OCI-M2 (cell line): ENCODE measurements around the gene AGAP1.

Experiments
- DNase-seq: peaks from one replicate; lab custom pipeline; 2025; ENCODE audit not compliant: unreplicated experiment; lab: John Stamatoyannopoulos, UW

AGAP1 gene

DNA sequence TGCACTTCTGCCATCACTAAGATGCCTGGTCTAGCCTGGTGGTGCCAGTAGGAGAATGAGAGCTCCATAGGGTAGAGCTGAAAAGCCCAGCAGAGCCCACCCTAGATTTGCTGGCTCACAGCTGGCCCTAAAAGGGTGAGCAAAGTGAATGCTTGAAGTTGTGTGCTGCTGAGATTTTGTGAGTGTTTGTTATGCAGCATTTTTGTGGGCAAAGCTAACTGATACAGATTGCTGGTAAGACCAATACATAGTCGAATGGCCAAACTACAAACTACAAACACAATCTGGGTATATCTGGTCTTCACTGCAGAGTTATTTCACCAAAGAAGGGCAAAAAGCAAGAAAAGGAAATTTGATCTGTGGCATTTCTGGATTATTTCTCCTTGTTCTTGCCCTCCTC lies 7.1 kb upstream of the AGAP1 start:
- no peak for DNase-seq

DNA sequence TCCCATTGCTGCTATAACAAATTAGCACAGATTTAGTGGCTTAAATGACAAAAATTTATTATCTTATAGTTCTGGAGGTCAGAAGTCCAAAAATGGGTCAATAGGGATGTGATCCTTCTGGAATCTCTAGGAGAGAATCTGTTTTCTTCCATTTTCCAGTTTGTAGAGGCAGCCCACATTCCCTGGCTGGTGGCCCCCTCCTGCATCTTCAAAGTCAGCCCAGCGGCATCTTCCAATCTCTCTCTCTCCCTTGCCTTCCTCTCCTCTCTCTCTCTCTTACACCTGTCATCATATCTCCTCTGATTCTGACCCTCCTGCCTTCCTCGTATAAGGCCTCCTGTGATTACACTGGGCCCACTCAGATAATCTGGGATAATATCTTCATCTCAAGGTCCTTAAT lies 3.9 kb upstream of the AGAP1 start:
- no peak for DNase-seq

DNA sequence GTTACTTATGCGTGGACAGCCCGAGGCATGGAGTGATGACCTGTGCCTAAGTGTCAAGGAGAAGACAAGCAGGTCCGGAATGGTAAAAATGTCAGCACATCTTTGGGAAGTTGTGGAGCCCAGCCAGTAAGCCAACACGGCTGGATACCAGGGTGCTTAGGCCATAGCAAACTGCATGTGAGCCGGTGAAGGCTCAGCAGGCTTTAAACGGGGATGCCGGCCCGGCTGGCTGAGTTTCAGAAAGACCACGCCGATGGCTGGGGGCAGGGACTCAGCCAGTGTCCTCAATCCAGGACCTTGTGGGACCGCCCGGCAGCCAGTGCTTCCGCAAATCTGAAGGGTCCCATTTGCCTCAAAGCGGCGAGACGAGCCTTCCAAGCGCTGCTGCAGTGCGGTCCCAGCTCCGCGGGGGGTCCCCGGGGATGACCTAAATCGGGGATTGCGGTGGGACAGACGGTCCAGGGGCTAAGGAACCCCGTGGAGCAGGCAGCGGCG lies 946 bp upstream of the AGAP1 start:
- DNase-seq, result no peak

DNA sequence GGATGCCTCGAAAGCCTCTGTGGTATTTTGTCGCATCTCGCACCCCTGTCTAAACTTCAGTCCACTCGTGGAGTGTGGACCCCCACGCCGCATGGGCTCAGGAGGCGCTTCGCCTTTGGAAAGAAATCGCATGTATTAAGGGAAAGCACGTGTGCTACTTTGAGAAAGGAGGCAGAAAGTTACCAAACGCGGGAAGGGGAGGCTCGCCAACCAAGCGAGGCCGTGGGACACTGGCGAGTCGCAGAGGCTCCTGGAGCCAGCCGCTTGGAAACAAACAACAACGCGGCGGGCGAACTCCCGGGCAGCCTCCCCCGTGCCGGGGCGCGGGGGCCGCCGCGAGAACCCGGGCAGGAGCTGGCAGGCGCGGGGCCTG lies 455 bp upstream of the AGAP1 start:
- DNase-seq, result no peak

- no peak for DNase-seq
Observed at GRCh38 chr2:235494716-235495372, 1.0 kb downstream of the AGAP1 start.

DNA sequence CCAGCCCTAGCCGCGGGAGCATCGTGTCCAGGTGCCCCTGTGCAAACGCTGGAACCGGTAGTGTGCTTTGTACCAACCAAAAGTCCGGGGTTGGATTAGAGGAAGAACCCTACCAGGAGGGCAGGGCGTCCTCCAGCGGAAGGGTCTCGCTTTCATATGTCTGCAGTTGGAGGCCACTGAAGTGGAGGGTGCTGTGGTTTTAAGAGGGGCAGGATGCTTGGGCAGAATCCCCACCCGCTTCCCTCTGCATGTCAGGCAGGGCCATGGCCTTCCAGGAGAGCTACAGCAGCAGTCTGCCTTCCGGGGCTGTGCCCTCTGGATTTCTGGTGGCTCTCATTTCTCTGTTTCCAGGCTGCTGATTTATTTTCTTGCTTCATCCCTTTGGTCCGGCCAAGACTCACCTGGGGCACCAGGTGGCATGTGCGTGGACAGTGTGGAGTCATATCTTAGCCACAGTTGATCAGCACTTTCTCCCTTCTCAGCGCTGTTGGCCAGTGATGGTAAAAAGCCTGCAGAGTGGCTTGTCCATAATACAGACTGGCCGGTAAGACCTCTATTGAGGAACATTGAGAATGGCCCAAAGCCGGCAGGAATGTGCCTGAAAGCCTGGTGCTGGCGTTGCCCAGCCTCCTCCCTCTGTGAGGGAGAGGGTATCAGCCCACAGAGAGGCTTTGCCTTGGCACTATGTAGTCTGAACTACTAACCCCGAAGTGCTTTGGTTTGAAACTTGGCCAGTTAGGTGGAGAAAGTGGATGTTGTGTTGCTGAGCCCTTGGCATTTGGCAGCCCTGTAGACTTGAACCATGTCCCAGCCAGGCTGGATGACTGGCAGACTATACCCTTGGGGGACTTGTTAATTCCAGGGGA lies 1.8 kb downstream of the AGAP1 start:
- no peak for DNase-seq

- no peak for DNase-seq
Observed at GRCh38 chr2:235496239-235496621, 2.4 kb downstream of the AGAP1 start.

GRCh38 chr2:235497096-235497495 lies 3.3 kb downstream of the AGAP1 start:
- DNase-seq, result no peak

GRCh38 chr2:235498541-235498940 lies 4.7 kb downstream of the AGAP1 start:
- no peak for DNase-seq

DNA sequence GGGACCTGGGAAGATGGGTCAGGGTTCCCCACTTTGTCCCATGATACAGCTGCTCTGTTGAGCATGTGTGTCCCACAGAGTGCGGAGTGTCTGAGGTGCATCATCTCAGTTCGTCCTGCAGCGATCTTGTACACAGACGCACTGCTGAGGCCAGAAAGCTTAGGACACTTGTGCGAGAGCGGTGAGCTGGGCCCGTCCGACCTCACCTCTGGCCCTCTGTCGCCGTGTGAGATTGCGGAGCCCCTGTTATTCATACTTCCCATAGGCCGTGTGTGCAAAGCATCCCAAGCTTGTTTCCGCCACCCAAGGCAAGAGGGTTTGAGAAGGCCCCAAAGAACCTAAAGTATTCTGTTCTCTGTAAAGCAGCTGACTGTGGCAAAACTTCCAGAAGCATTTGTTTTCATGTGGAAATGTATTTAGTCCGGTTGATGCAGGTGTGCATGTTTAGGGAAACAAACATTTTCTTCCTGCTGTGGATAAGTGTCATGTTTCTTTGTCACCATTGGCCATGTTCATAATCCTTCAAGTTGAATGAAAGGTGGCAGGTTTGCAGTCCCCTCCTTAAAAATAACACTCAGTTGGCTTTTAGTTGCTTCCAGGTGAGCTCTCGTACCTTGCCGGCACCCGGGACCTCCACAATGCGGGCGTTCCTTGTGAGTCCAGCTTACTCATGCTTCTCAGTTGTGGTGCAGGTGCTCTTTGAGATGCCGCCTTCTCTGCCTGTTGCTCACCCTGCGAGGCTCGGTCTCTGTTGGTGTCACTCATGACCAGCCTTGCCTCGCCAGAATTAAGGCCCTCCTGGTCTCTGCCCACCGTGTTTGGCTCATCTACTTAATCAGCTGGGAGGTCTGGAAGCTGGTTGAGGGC lies 5.3 kb downstream of the AGAP1 start:
- no peak for DNase-seq

DNA sequence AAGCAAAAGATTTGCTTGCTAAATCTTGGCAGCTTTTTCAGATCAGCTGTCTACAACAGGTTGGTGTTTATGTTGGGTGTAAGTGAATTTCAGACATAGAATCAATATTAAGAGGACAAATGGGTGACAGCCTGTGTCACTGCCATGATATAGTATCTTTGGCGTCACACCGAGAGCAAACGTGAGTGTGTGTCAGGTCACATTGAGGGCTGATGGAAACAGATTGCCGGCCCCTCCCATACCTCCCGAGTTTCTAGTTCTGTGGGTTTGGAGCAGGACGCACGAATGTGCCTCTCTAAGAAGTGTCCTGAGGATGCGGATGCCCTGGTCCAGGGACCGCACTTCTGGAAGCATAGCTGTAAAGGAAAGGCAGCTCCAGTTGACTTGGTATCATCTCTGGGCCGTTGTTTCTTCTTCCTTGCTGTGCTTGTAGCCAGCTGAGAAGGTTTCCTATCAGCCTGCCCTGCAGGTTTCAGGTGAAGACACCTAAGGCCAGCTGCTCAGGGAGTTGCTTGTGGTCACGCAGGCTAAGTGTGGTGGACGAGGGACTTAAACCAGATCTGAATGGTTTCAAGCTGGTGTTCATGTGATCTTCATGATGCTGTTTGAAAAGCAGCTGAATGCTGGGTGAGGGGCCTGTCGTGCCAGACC lies 6.4 kb downstream of the AGAP1 start:
- no peak for DNase-seq

- no peak for DNase-seq
Observed at GRCh38 chr2:235500761-235501672, 7.2 kb downstream of the AGAP1 start.

GRCh38 chr2:235501673-235502031 lies 7.8 kb downstream of the AGAP1 start:
- DNase-seq, result no peak

- DNase-seq, result no peak
Observed at GRCh38 chr2:235502336-235502735, 8.5 kb downstream of the AGAP1 start.

GRCh38 chr2:235504441-235505180 lies 10.8 kb downstream of the AGAP1 start:
- DNase-seq, result no peak

DNA sequence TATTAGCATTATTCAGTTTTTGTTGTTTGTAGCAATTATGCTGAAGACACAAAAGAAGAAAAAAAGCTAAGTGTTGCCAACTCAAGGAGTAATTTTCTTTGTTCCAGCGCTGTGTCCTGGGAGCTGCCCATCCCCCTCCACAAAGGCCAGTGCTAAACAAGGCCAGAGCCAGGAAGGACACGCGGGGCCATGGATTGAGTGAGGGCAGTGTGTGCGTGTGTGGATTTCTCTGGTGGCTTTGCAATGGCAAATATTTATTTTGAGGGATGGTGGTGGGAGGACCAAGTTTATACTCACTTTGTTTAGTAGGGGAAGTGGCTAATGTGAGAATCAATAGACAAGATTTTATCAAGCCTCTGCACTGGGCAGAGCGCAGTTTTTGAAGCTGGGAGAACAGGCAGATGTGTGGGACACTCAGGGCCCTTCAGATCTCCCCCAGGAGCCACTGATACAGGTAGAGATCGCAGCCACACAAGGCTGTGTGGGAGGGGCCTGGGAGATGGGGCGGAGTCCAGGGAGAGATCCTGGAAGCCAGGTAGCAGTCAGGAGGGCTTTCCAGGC lies 11.4 kb downstream of the AGAP1 start:
- DNase-seq, result no peak

DNA sequence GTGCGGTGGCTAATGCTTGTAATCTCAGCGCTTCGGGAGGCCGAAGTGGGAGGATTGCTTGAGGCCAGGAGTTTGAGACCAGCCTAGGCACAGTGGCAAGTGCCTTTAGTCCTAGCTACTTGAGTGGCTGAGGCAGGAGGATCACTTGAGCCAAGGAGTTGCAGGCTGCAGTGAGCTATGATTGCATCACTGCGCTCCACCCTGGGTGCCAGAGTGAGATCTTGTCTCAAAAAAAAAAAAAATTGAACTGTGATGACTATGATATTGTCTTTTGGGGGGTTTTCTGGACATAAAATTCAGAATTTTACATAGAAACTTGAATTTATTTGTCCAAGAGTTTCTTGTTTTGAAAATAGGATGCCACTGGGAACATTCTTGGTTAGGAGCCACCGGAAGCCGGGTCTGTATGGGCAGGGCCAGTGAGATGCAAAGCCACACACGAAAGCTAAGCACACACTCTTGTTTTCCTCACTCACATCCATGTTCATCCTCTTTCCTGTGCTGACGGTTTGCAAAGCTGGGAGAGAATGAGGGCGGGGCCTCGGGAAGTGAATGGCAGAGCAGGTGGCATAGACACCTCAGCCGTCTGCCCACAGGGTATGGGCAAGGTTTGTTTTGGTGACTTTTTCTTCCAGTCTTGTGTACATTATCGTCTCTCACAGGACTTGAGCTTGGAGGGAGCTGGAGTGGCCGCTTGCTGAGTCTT lies 12.6 kb downstream of the AGAP1 start:
- no peak for DNase-seq

DNA sequence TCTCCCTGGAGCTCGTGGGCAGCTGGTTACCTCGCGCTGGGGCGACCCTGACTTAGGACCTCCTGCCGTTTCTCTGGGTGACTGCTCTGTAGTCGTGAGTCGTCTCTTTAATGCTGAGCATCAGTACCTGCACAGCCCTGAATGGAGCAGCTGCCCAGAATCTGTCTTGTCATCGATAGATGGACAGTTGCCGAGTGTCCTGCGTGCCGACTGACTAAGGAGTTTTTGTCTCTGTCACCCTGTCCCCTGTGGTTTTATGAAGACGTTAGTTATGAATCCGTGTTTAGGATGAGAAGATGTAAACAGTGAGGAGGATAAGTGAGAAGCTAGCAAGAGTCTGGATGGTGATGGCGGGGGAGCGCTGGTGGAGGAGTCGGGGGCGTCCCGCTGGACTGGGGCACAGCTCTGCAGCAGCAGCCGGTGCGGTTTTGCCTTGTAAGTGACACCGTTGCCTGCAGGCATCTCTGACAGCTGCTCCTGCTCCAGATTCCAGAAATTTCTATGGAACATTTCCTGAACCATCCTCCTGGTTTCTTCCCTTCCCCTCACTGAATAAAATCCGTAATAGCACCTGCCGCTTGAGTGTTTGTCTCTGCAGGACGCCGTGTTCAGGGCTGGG lies 13.3 kb downstream of the AGAP1 start:
- DNase-seq, result no peak
